Lower lobe of right lung (tissue), 2 donors: ENCODE results near the gene FBXL5. TPM values are rescaled to one million over a fixed set of nuclear protein-coding genes. Genes with fewer than 3 reads are reported as not detected.

Experiments used
- ATAC-seq, 2 donors: fragments of 200-7000 bp; cut with Tn5 transposase; one replicate each; pipeline ENCODE4 v1.9.1; 2020 to 2022; ENCODE audit warnings: mild to moderate bottlenecking in 2 of 2, moderate library complexity in 2 of 2
- DNase-seq: peaks from one replicate; pipeline ENCODE4 v3.0.0-alpha.2; 2020
- H3K27ac ChIP-seq: fragments of 200-600 bp; one replicate; pipeline ENCODE4 v1.8.0; 2022
- H3K27me3 ChIP-seq: fragments of 200-600 bp; one replicate; pipeline ENCODE4 v1.8.0; 2022; ENCODE audit warnings: low read depth
- H3K36me3 ChIP-seq: fragments of 200-600 bp; one replicate; pipeline ENCODE4 v1.8.0; 2022; ENCODE audit warnings: mild to moderate bottlenecking
- H3K4me1 ChIP-seq: fragments of 200-600 bp; one replicate; pipeline ENCODE4 v1.8.0; 2022
- H3K4me3 ChIP-seq: fragments of 200-600 bp; one replicate; pipeline ENCODE4 v1.8.0; 2022; ENCODE audit warnings: mild to moderate bottlenecking
- H3K9me3 ChIP-seq: fragments of 200-600 bp; one replicate; pipeline ENCODE4 v1.8.0; 2022
- intact Hi-C: fragments of 100-400 bp; cut with DNase I; formaldehyde crosslinking; loops from one replicate; pipeline ENCODE4 v1.11.0; 2022
- total RNA-seq: library from RNA; stranded (reverse); fragmentation: NEBNext Ultra II Directional; extraction: Animal tissue kit (Norgen Biotek cat#: 25700); gene quantifications from one replicate; pipeline ENCODE4 v1.2.1, GENCODE V29; 2021
- TF ChIP-seq, protein P1 (sequence below): fragments of 200-600 bp; IDR thresholded peaks from one replicate; pipeline ENCODE4 v1.8.0; 2022; ENCODE audit warnings: antibody characterized with exemption, mild to moderate bottlenecking
- donor health status: DM: no; HTN: yes; CAD: no; lungs with severe emphysema.

The FBXL5 gene
- total RNA-seq, 1 donor from 2014 or later: 113 TPM

DNA sequence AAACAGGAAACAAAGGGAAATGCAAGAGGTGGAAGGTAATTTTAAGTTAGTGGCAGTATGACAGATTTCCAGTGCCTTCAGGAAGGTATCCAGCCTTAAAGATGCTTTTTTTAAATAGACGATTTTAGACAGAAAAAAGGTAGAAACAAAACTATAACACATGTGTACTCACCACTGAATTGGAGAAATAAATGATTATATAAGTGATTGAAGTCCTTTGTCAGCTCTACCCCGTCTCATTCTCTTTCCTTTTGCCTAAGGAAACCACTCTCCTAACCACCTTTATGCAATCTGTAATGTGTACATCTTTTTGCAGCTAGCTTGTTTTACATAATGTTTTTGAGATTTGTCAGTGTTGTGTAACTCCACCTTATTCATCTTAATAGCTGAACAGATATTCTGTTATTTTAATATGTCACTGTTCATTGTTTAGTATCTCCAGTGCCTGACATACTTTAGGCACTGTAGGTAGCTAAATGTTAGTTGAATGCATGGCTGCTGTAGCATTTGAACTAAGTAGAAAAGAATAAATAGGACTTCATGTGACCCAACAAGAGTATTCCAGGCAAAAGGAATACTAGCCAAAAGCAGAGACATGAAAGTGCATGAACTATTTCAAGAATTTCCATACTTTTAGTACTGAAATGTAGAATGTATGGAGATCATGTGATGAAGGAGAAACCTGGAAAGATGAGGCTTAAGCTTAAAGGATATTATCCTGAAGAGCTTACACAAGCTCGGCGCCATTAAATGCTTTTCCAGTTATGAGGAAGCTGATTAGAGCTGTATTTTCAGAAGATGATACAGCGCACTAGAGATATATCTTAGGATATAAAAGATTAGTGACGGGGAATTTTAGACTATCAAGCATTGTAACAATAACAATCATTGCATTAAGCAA lies 27.3 kb upstream of the FBXL5 start:
- no peaks in the 10 kb centered on the region for H3K9me3 ChIP-seq
- intact Hi-C loops: no loop called here
- TF ChIP-seq, protein P1, sequence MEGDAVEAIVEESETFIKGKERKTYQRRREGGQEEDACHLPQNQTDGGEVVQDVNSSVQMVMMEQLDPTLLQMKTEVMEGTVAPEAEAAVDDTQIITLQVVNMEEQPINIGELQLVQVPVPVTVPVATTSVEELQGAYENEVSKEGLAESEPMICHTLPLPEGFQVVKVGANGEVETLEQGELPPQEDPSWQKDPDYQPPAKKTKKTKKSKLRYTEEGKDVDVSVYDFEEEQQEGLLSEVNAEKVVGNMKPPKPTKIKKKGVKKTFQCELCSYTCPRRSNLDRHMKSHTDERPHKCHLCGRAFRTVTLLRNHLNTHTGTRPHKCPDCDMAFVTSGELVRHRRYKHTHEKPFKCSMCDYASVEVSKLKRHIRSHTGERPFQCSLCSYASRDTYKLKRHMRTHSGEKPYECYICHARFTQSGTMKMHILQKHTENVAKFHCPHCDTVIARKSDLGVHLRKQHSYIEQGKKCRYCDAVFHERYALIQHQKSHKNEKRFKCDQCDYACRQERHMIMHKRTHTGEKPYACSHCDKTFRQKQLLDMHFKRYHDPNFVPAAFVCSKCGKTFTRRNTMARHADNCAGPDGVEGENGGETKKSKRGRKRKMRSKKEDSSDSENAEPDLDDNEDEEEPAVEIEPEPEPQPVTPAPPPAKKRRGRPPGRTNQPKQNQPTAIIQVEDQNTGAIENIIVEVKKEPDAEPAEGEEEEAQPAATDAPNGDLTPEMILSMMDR: no peak
- peaks cover 25% of the 10 kb centered on the region for H3K4me1 ChIP-seq
- H3K36me3 ChIP-seq: peaks cover 19% of the 10 kb centered on the region
- H3K27ac ChIP-seq: peak overlapping the region; percentile 93
- peak in 1 of 2 donors; percentile 15 for ATAC-seq
- H3K4me3 ChIP-seq: peak overlapping the region; percentile 69
- DNase-seq: no peak
- no peaks in the 10 kb centered on the region for H3K27me3 ChIP-seq

DNA sequence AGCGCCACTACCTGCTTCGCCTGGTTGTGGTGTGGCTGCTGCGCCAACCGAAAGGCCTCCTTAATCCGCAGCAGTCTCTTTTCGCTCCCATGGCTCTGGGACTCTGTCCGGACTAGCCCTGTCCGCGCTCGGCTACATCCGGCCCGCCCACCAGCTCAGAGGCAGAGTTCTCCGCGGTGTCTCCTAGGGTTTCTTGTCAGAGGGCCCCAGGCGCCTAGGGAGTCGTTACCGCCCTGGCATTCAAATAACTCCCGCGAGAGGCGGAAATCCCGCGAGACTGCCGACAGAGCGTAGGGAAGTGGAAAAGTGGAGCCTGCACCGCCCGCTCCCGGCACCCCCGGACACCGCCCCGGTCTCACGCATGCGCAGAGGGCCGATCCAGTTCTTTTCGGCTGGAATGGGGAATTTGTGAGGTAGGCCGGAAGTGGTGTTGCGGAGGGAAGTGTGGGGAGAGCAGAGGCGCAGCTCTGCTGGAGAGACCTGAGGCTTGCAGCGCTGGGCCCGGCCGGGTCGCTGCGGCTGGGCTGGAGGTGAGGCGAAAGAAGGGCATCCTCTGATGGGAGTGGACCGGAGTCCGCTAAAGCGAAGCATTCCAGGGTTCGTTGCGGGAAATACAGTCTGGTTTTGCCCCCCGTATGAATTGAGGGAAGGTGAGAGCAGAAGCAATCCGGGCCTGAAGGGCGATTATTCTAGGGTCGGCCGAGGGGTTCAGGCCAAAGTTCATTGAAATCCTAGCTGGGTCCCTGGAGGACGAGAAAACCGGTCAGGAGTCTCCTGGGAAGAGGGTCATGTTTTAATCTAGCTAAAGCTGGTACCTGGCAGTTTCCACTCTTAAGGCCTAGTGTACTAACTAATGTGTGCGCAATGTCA lies 26.4 kb upstream of the FBXL5 start, which contains the start of gene FAM200B:
FAM200B (plus strand) TSS at position 456 of the 870 bp plus-strand sequence. CDS start 5,151 bp downstream, outside the sequence.
- Histone ChIP-seq H3K4me3 (peak within 1 kb of the TSS; percentile 69), H3K27ac (peak within 1 kb of the TSS; percentile 93), H3K4me1 (peaks cover 25% of the 10 kb centered on the region), H3K9me3 (no peaks in the 10 kb centered on the region), H3K36me3 (peaks cover 10% of the 10 kb centered on the region), H3K27me3 (no peaks in the 10 kb centered on the region)
- peak; percentile 98 for ATAC-seq
- intact Hi-C loops: no loop called here
- peak; percentile 98 for DNase-seq
- TF ChIP-seq, protein P1: peak; percentile 27

GRCh38 chr4:15681067-15681371 lies 25.9 kb upstream of the FBXL5 start:
- peaks cover 4% of the 10 kb centered on the region for H3K36me3 ChIP-seq
- ATAC-seq (no peak), DNase-seq (no peak)
- peak overlapping the region; percentile 93 for H3K27ac ChIP-seq
- no peaks in the 10 kb centered on the region for H3K9me3 ChIP-seq
- H3K4me3 ChIP-seq: peak overlapping the region; percentile 69
- H3K4me1 ChIP-seq: peaks cover 25% of the 10 kb centered on the region
- H3K27me3 ChIP-seq: no peaks in the 10 kb centered on the region
- intact Hi-C loops: no loop called here
- TF ChIP-seq, protein P1: no peak

DNA sequence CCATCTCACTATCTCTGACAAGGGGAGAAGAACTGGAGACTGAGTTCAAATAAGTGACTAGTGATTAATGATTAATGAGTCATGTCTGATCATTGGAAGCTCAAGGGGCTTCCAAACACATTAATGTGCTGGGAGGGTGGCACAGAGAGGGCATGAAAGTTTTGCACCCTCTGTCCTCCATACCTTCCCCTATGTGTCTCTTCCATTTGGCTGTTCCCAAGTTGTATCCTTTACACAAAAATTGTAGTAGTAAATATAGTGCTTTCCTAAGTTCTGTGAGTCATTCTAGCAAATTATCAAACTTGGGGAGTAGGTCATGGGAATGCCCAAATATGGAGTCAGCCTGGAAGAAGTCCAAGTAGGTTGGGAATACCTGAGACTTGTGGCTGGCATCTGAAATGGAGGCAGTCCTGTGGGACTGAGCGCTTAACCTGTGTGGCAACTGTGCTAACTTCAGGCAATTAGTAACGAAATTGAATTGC lies 22.4 kb upstream of the FBXL5 start:
- Histone ChIP-seq H3K27me3 (no peaks in the 10 kb centered on the region), H3K9me3 (no peaks in the 10 kb centered on the region), H3K4me1 (peaks cover 7% of the 10 kb centered on the region), H3K4me3 (no peak overlapping the region), H3K36me3 (no peaks in the 10 kb centered on the region), H3K27ac (no peak overlapping the region)
- ATAC-seq: no peak
- TF ChIP-seq, protein P1: no peak
- intact Hi-C loops: no loop called here
- no peak for DNase-seq

DNA sequence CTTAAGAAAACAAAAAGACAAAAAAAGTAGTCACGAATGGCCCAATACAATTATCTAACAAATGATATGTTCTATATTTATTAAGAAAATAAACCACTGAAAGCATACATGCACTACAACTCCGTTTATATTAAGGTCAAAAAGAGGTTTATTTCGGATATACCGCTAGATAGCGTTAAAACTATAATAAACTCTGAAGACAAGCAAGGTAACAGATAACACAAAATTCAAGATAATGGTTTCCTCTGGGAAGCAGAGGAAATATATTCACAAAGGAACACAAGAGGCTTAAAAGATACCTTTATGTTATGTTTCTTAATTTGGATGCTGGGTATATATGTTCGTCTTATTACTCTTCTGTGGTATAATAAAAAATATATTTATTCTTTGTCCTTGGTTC lies 21.7 kb upstream of the FBXL5 start:
- TF ChIP-seq, protein P1: no peak
- intact Hi-C loops: no loop called here
- no peaks in the 10 kb centered on the region for H3K27me3 ChIP-seq
- H3K36me3 ChIP-seq: no peaks in the 10 kb centered on the region
- H3K9me3 ChIP-seq: no peaks in the 10 kb centered on the region
- no peak for DNase-seq
- H3K4me3 ChIP-seq: no peak overlapping the region
- H3K27ac ChIP-seq: no peak overlapping the region
- no peak for ATAC-seq
- H3K4me1 ChIP-seq: peaks cover 4% of the 10 kb centered on the region
